ENCODE measurements around the gene ITPKC.
"Not testable (repeated sequence)": the region's sequence is repeated elsewhere in the genome, so short reads cannot be mapped to it uniquely, and the experiment has no call there.

The ITPKC gene

DNA sequence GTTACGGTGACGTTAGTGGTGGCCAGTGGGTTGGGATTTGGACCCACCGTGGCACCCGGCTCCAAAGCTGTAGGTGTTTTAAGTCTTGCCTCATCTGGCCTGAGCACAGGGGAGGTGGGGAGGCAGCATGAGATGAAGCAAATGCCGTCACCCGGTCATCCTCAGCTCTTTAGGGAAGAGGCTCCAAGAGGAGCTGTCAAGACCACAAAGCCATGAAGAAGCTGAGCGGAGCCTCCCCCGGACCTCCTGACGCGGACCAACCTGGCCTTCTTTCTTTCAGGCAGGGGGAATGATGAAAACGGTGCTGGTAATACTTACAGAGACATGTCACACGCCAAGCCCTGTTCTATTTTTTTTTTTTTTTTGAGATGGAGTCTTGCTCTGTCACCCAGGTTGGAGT, 26.0 kb downstream of the ITPKC start:
- no peak for DNase-seq

DNA sequence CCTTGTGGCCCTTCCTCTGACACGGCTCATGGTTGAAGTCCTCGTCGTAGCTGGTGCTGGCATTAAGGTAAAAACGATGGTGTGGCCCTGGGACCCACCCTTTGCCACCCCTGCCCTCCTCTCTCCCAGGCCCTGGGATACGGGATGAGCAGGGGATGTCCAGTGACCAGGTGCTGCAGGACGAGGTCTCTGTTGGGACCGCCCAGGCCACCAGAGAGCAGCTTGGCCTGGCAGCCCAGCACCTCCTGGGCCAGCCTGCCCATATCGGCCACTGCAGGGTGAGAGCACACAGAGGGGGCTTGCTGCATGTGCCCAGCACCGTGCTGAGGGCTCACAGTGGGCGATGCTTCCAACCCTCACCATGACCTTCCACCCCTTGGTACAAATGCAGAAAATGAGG, 27.0 kb downstream of the ITPKC start:
- no peak for DNase-seq

DNA sequence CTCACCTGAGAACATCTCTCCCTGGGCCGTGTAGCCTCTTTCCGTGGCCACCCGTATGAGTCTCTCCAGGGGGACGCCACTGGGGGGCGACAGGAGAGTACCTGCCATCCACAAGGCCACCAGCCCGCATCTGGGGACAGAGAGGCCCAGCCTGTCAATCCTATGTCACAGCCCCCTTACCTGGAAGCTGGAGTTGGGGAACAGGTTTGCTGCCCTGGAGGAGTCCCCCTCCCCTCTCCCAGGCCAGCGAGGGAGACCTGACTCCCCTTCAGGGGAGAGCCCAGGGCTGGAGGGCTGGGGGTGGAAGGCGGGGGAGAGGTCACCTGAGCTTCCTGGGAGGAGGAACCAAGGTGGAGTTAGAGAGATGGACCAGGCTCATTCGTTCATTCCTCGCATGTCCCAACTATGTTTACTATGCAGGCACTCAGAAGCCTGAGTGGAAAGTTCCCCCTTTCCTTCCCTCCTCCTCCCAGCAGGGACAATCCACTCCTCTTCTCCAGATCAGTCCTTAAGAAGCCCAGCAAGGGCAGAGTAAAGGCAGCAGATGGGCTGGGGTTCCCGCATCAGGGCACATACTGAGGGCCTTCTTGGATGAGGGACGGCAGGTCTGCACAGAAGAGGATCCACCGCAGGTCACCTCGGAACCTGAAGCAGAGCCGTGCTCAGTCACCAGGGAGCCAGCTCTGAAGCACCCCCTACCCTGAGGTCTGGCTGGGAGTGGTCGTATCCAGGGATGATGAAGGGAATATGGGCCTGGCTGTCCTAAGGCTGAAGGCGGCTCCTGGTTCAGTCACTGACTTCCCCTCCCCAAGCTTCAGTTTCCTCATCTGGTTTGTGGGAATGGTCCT, 27.9 kb downstream of the ITPKC start:
- DNase-seq, result no peak

DNA sequence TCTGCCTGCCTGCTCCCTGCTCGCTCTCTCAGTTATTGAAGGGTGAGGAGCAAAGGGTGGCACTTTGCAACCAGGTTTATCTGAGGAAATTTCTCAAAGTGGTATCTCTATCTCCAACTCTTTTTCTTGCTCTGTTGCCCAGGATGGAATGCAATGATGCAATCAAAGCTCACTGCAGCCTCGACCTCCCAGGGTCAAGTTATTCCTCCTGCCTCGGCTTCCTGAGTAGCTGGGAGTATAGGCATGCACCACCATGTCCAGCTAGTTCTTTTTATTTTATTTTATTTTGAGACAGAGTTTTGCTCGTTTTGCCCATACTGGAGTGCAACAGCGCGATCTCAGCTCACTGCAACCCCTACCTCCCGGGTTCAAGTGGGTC, 28.5 kb downstream of the ITPKC start:
- no peak for DNase-seq

DNA sequence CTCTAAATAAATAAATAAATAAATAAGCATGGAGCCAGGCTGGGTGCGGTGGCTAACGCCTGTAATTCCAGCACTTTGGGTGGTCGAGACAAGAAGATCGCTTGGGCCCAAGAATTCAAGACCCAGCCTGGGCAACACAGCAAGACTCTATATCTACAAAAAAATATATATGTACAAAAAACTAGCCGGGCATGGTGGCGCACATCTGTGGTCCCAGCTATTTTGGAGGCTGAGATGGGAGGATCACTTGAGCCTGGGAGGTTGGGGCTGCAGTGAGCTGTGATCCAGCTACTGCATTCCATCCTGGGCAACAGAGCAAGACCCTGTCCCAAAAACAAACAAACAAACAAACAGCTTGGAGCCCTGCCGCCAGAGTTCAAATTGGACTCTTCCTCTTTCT, 30.6 kb downstream of the ITPKC start:
- no peak for DNase-seq

DNA sequence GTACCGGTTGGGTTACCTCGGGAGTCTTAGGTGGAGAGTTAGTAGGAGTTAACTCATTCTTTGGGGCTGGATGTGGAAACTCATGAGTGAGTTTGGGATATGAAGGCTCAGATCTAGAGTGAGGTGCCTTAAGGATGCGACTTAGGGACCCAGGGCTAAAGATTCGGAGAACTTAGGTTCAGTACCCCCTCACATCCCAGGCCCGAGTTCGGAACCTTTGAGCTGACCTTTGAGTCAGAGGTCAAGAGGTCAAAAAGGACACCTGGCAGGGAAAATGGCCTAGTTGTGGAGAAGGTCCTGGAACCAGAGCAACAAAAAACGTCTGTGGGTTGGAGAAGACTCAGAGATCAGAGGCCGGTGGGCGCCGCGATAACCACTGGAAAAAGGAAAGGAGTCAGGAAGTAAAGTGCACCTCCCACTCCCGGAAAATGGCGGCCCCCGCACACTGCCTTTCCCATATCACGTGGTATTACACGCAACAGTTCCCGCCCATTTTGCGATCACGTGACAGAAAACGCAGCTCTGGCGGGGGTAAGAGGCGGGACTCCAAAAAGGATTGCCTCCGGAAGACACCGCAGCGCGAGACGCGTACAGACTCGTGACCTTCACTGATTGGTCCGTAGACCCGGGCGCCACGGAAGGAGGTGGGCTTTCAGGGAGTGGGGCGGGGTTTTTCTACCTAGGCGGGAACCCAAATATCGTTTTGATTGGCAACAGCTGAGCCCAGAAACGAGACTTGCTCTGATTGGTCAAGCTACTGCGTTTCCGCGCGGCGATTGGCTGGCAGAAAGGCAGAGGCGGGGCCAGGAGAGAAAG, 33.4 kb downstream of the ITPKC start, which contains the start of gene ACTMAP:
TSS of gene ACTMAP (minus strand) at position 420 of the 816 bp plus-strand sequence. CDS start 674 bp downstream, outside the sequence.
- peak; percentile 99 for DNase-seq

DNA sequence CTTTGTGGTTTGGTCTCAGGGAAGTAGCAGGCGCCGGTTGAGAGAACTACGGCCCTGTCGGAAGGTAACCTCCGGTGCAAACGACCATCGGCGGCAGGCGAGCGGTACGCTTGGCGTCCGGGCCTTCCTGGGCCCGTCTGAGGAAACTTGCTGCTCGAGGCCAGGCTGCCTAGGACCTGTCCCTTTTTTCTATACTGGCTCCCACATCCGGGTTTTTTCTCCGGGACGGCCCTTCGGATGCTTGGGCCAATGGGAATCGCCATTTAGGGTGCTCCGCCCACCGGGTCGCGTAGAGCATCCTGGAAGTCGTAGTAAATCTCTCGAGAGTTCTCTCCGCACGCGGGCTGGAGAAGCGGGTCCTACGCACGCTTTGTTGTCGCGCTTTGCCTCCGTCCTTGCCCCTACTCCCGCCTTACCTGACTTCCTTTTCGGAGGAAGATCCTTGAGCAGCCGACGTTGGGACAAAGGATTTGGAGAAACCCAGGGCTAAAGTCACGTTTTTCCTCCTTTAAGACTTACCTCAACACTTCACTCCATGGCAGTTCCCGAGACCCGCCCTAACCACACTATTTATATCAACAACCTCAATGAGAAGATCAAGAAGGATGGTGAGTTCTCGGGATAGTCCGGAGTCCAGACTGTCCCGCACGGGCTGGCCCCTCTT, 34.1 kb downstream of the ITPKC start, which contains the start of gene SNRPA:
TSS of gene SNRPA (plus strand) at position 330 of the 664 bp plus-strand sequence. CDS start at position 536, 206 bp downstream.
- DNase-seq, result peak; percentile 96

DNA sequence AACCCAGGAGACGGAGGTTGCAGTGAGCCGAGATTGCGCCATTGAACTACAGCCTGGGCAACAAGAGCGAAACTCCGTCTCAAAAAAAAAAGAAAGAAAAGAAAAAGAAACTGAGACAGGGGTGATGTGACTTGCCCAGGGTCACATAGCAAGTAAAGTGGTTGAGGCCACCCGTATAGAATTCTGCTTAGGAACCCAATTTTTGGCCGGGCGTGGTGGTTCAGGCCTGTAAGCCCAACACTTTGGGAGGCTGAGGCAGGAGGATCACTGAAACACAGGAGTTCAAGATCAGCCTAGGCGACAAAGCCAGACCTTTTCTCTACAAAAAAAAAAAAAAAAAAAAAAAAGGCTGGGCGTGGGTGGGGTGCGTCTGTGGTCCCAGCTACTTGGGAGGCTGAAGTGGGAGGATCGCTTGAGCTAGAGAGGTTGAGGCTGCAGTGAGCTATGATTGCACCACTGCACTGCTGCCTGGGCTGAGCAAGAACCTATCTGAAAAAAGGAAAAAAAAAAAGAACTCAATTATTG, 35.4 kb downstream of the ITPKC start:
- no peak for DNase-seq

DNA sequence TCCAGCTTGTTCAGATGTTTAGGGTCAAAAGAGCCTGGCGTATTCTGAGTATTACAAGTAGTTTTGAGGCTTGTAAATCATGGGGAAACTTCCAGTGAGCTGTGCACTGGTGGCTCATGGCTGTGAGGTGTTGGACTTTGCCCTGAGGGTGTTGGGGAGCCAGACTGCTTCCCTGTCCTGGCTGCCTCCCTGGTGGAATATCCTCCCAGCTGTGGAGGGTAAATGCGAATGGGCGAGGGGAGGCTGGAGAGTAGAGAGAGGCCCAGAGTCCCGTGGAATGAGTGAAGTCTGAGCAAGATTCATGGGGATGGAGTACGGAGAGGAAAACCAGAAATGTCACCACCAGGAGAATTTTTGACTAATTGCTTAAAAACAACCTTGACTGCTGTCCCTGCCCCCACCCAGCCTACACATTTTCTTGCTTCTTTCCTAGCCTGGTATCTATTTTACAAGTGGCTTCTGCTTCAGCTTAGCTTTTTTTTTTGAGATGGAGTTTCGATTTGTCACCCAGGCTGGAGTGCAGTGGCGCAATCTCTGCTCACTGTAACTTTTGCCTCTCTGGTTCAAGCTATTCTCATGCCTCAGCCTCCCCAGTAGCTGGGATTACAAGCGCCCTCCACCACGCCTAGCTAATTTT, 37.8 kb downstream of the ITPKC start:
- DNase-seq, result no peak

DNA sequence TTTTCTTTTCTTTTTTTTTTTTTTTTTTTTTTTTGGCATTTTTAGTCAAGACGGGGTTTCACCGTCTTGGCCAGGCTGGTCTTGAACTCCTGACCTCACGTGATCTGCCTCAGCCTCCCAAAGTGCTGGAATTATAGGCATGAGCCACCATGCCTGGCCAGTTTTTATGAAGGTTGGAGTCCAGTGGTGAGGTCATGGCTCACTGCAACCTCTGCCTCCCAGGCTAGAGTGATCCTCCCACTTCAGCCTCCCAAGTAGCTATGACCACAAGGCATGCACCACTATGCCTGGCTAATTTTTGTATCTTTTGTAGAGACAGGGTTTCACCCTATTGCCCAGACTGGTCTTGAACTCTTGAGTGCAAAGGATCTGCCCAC, 38.3 kb downstream of the ITPKC start:
- DNase-seq, result no peak

DNA sequence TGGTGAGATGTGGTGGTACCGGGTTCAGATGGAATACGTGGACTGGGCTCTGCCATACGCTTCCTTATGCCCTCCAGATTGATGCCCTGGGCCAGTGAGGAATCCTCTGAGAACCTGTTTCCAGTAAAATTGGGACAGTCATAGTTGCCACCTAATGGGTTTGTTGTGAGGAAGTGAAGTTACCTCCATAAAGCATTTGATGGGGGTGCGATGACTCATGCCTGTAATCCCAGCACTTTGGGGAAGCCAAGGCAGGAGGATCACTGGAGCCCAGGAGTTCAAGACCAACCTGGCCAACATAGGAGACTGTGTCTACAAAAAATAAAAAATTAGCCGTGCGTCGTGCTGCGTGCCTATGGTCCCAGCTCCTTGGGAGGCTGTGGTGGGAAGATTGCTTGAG, 38.9 kb downstream of the ITPKC start:
- no peak for DNase-seq

DNA sequence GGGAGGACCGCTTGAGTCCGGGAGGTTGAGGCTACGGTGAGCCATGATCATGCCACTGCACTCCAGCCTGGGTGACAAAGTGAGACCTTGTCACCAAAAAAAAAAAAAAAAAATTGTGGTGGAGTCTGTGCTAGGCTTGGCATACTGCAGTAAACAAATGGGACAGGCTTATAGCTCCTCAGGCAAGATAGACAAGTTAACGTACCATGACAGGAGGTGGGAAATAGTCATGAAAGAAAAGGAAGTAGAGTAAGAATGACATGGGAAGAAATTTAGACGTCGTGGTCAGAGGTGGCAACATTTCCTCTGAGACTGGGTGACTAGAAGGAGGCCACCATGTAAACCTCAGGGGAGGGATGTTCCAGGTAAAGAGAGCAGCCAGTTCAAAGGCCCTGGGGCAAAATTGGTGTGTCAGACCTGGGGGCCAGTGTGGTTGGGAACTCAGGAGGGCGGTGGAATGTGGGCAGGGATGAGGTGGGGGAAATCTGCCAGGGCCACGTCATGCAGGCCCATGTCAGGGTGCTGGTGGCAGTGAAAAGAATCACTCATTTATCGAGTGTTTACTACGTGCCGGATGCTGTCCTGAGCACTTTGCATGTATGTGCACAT, 39.7 kb downstream of the ITPKC start:
- DNase-seq, result no peak

DNA sequence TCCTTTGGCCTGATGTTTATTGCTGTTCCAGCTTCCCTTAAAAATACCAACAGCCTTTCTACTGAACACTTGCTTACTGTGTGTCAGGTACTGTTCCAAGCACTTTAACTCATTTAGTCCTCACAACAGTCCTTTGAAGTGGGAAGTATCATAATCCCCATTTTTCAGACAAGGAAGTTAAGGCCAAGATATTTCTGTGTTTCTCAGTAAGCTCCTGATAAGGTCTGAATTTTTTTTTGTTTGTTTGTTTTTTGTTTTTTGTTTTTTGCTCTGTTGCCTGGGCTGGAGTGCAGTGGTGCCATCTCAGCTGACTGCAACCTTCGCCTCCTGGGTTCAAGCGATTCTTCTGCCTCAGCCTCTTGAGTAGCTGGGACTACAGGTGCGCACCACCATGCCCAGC, 41.6 kb downstream of the ITPKC start:
- no peak for DNase-seq

DNA sequence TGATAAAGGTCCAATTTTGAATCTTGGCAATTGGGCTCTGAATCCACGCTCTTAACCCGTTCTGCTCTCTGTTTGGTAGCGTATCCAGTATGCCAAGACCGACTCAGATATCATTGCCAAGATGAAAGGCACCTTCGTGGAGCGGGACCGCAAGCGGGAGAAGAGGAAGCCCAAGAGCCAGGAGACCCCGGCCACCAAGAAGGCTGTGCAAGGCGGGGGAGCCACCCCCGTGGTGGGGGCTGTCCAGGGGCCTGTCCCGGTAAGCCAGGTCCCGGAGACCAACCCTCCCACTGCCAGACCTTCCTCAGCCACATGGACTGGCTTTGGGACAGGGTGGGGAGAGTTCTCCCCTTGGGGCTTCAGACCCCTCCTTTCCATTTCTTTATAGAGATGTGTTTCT, 42.4 kb downstream of the ITPKC start:
- DNase-seq, result no peak

DNA sequence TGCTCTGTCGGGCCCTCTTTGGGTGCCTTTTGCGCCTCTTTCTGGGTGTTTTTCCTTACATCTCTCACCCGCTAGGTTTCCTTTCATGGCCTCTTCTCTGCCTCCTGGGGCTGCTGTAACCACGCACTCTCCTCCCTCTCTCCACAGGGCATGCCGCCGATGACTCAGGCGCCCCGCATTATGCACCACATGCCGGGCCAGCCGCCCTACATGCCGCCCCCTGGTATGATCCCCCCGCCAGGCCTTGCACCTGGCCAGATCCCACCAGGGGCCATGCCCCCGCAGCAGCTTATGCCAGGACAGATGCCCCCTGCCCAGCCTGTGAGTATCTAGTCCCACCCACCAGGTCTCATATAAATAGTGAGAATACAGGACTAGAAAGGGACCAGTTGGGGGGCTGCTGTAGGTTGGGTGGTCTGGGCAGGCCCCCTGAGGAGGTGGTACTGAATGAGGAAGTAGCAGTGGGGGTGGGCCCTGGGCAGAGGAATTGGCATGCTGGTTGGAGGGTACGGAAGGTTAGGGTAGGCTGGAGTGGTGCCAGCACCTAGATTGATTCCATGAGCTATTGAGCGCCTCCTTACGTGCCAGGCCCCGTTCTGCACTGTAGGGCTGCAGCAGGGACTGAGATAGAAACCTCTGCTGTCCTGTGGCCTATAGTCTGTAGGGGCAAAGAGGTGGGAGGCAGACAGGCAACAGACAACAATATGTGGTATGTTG, 46.0 kb downstream of the ITPKC start:
- no peak for DNase-seq

DNA sequence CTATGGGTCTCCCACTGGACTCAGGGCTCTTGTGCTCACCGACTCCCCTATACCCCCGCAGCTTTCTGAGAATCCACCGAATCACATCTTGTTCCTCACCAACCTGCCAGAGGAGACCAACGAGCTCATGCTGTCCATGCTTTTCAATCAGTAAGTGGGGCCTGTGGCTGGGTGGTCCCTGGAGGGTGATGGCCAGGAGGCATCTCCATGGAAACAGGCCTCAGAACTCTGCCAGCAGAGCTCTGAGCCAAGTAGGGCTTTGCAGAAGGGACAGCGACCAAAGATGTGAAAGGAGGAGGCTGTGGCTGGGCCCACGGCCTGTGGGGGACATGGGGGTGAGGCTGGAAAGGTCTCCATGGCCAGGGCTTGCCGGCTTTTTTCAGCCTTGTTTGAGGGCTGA, 46.6 kb downstream of the ITPKC start:
- DNase-seq, result no peak

DNA sequence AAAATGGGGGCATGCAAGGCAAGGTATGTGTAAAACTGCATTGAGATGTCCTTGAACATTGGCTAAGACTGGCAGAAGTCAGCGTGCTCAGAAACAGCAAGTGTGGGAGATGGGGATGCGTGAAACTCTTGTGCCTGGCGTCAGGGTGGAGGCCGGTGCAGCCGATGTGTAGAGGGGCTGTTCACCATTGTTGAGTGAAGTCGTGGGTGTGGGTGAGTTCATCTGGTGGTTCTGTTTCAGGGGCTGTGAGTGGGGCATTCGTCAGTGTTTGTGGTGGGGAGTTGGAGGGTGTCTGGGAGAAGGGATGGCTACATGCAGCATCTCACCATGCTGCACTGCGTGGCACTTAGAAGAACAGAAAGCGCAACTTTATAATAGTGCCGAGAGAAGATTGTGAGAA, 47.1 kb downstream of the ITPKC start:
- no peak for DNase-seq

DNA sequence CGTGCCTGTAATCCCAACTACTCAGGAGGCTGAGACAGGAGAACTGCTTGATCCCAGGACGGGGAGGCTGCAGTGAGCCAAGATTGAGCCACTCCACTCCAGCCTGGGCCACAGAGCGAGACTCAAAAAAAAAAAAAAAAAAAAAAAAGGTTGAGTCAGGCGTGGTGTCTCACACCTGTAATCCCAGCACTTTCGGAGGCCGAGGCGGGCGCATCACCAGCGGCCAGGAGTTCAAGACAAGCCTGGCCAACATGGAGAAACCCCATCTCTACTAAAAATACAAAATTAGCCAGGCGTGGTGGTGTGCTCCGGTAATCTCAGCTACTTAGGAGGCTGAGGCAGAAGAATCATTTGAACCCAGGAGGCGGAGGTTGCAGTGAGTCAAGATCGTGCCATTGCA, 49.5 kb downstream of the ITPKC start:
- not testable (repeated sequence) for DNase-seq

DNA sequence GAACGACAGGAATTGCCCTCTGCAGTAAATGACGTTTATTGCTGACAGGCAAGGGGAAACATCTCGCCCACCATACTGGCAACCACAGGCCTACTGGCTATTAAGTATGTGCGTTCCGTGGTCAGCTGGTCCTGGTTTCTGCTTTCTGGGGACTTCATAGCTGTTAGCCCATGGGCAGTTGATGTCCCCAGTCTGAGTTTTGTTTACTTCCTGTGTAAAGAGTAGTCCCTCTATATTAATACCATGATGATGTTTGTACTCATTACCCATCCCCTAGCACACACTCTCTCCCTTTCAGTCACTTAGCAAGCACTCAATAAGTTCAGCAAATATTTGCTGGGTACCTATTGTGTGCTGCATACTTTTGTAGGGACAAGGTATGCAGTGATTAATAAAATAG, 52.0 kb downstream of the ITPKC start:
- DNase-seq, result no peak

DNA sequence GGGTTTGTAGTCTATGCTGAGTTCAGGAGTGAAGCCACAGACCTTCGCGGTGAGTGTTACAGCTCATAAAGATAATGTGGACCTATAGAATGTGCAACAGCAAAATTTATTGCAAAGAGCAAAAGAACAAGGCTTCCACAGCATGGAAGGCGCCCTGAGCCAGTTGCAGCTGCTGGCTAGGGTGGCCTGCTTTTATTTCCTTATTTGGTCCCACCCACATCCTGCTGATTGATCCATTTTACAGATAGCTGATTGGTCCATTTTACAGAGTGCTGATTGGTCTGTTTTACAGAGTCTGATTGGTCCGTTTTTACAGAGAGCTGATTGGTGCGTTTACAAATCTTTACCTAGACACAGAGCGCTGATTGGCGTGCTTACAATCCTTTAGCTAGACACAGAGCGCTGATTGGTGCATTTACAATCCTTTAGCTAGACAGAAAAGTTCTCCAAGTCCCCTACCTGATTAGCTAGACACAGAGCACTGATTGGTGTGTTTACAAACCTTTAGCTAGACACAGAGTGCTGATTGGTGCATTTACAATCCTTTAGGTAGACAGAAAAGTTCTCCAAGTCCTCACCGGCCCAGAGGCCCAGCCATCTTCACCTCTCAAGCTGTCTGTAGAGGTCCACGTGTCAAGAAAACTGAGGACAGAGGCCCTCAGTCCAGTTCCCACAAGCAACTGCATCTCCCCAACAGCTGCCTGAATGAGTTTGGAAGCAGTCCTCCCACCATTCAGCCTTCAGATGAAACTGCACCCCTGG, 54.4 kb downstream of the ITPKC start:
- not testable (repeated sequence) for DNase-seq

Measured in NCI-H1105 treated with DMSO at 0.1 percent for 48 hours (cell line).